Neural cell (in vitro differentiated cells): Measurements from ENCODE around the gene BORCS5.
"Not testable (repeated sequence)": the region's sequence is repeated elsewhere in the genome, so short reads cannot be mapped to it uniquely, and the experiment has no call there.

ENCODE experiments used
- EP300 ChIP-seq: fragments of 450-650 bp; conservative IDR thresholded peaks from 2 replicates; pipeline ENCODE4 v1.6.1; 2014; ENCODE audit warnings: antibody characterized with exemption, mild to moderate bottlenecking, moderate library complexity; ENCODE audit not compliant: poor library complexity, severe bottlenecking
- EZH2 ChIP-seq: fragments of 200-600, 300-800 bp; shearing (Covaris generic), sonication (generic); IDR thresholded peaks from 2 replicates; pipeline ENCODE4 v1.6.1; 2014; ENCODE audit warnings: antibody characterized with exemption, low read length, borderline replicate concordance, mild to moderate bottlenecking; ENCODE audit not compliant: insufficient read depth, poor library complexity, severe bottlenecking
- MXI1 ChIP-seq: fragments of 450-650 bp; conservative IDR thresholded peaks from 2 replicates; pipeline ENCODE4 v1.6.1; 2014; ENCODE audit warnings: antibody characterized with exemption, mild to moderate bottlenecking; ENCODE audit not compliant: poor library complexity, severe bottlenecking
- POLR2AphosphoS5 ChIP-seq: IDR thresholded peaks from 2 replicates; pipeline ENCODE4 v1.6.1; 2012
- SMC3 ChIP-seq: fragments of 450-650 bp; conservative IDR thresholded peaks from 2 replicates; pipeline ENCODE4 v1.6.1; 2014; ENCODE audit warnings: antibody characterized with exemption, mild to moderate bottlenecking, moderate library complexity; ENCODE audit not compliant: poor library complexity
- TAF1 ChIP-seq: IDR thresholded peaks from 2 replicates; pipeline ENCODE4 v1.6.1; 2012; ENCODE audit warnings: low read depth
- TF ChIP-seq, protein P1 (sequence below): fragments of 450-650 bp; IDR thresholded peaks from 2 replicates; pipeline ENCODE4 v1.5.1; 2014; ENCODE audit warnings: antibody characterized with exemption, mild to moderate bottlenecking, moderate library complexity; ENCODE audit not compliant: poor library complexity, severe bottlenecking
- TF ChIP-seq, protein P2 (sequence below): IDR thresholded peaks from 2 replicates; pipeline ENCODE4 v1.6.1; 2012; ENCODE audit warnings: borderline replicate concordance

DNA sequence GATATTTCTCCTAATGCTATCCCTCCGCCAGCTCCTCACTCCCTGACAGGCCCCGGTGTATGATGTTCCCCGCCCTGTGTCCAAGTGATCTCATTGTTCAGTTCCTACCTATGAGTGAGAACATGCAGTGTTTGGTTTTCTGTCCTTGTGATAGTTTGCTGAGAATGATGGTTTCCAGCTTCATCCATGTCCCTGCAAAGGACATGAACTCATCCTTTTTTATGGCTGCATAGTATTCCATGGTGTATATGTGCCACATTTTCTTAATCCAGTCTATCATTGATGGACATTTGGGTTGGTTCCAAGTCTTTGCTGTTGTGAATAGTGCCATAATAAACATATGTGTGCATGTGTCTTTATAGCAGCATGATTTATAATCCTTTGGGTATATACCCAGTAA, 62.3 kb downstream of the BORCS5 start:
- TF ChIP-seq, protein P1, sequence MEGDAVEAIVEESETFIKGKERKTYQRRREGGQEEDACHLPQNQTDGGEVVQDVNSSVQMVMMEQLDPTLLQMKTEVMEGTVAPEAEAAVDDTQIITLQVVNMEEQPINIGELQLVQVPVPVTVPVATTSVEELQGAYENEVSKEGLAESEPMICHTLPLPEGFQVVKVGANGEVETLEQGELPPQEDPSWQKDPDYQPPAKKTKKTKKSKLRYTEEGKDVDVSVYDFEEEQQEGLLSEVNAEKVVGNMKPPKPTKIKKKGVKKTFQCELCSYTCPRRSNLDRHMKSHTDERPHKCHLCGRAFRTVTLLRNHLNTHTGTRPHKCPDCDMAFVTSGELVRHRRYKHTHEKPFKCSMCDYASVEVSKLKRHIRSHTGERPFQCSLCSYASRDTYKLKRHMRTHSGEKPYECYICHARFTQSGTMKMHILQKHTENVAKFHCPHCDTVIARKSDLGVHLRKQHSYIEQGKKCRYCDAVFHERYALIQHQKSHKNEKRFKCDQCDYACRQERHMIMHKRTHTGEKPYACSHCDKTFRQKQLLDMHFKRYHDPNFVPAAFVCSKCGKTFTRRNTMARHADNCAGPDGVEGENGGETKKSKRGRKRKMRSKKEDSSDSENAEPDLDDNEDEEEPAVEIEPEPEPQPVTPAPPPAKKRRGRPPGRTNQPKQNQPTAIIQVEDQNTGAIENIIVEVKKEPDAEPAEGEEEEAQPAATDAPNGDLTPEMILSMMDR = not testable (repeated sequence)
- not testable (repeated sequence) for TF ChIP-seq POLR2AphosphoS5, MXI1, SMC3, TAF1, EZH2, EP300
- TF ChIP-seq, protein P2, sequence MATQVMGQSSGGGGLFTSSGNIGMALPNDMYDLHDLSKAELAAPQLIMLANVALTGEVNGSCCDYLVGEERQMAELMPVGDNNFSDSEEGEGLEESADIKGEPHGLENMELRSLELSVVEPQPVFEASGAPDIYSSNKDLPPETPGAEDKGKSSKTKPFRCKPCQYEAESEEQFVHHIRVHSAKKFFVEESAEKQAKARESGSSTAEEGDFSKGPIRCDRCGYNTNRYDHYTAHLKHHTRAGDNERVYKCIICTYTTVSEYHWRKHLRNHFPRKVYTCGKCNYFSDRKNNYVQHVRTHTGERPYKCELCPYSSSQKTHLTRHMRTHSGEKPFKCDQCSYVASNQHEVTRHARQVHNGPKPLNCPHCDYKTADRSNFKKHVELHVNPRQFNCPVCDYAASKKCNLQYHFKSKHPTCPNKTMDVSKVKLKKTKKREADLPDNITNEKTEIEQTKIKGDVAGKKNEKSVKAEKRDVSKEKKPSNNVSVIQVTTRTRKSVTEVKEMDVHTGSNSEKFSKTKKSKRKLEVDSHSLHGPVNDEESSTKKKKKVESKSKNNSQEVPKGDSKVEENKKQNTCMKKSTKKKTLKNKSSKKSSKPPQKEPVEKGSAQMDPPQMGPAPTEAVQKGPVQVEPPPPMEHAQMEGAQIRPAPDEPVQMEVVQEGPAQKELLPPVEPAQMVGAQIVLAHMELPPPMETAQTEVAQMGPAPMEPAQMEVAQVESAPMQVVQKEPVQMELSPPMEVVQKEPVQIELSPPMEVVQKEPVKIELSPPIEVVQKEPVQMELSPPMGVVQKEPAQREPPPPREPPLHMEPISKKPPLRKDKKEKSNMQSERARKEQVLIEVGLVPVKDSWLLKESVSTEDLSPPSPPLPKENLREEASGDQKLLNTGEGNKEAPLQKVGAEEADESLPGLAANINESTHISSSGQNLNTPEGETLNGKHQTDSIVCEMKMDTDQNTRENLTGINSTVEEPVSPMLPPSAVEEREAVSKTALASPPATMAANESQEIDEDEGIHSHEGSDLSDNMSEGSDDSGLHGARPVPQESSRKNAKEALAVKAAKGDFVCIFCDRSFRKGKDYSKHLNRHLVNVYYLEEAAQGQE = not testable (repeated sequence)
